K562 (cell line): ENCODE data around the gene CSF2. TPM values are rescaled to one million over a fixed set of nuclear protein-coding genes. Genes with fewer than 3 reads are reported as not detected.

Experiments used
- ATF2 ChIP-seq: sonication (generic); formaldehyde crosslinking; IDR thresholded peaks from 2 replicates; pipeline ENCODE4 v1.8.1; 2022; ENCODE audit warnings: missing genetic modification reagents
- BRCA1 ChIP-seq, 2 experiments: fragments of 450-650 bp in 1 of 2; sonication (generic) in 1 of 2; formaldehyde crosslinking in 1 of 2; IDR thresholded peaks; 2 replicates each; pipeline versions ENCODE4 v1.5.0 to v1.6.1; 2017 to 2020; ENCODE audit warnings: mild to moderate bottlenecking in 1 of 2, missing genetic modification reagents in 1 of 2
- HCFC1 ChIP-seq: IDR thresholded peaks from 2 replicates; pipeline ENCODE4 v1.6.1; 2012; ENCODE audit warnings: low read depth, low read length, improper control_type of control experiment
- HMGXB4 ChIP-seq: sonication (generic); formaldehyde crosslinking; IDR thresholded peaks from 2 replicates; pipeline ENCODE4 v1.8.1; 2023; ENCODE audit warnings: mild to moderate bottlenecking, missing genetic modification reagents
- MLLT1 ChIP-seq, 2 experiments: fragments of 450-650 bp; IDR thresholded peaks; 2 replicates each; pipeline ENCODE4 v1.6.1; 2016
- NR4A1 ChIP-seq, 2 experiments: fragments of 250-450 bp in 1 of 2; fragments of 450-650 bp in 1 of 2; sonication (Bioruptor Pico) in 1 of 2; IDR thresholded peaks; 2 replicates each; pipeline versions ENCODE4 v1.4.0 to v1.6.1; 2016 to 2020; ENCODE audit warnings: mild to moderate bottlenecking in 2 of 2, missing compliant biosample characterization in 1 of 2, missing genetic modification characterization in 1 of 2, moderate library complexity in 1 of 2
- PBX2 ChIP-seq, 2 experiments: IDR thresholded peaks in 1 of 2; conservative IDR thresholded peaks in 1 of 2; 2 replicates each; pipeline ENCODE4 v1.6.1; 2016; ENCODE audit warnings: low read depth in 2 of 2, mild to moderate bottlenecking in 1 of 2, missing compliant biosample characterization in 1 of 2, missing genetic modification characterization in 1 of 2, moderate library complexity in 1 of 2
- PKNOX1 ChIP-seq: fragments of 450-650 bp; IDR thresholded peaks from 2 replicates; pipeline ENCODE4 v1.6.1; 2016
- ZSCAN32 ChIP-seq: fragments of 450-650 bp; formaldehyde crosslinking; IDR thresholded peaks from 2 replicates; pipeline ENCODE4 v1.4.0; 2020; ENCODE audit warnings: mild to moderate bottlenecking, moderate library complexity
- polyA plus RNA-seq, 8 experiments: library from polyadenylated mRNA; depleted of rRNA in 4 of 8; stranded (reverse) in 5 of 8; unstranded in 3 of 8; fragments of >200 nt; fragmentation: Nextera tagmentation in 2 of 8; fragmentation: Illumina TruSeq in 1 of 8; extraction: Ambion mirVana in 2 of 8; extraction: Trizol in 1 of 8; gene quantifications; 2 replicates each; pipeline versions ENCODE4 v1.2.1 to v1.2.3, GENCODE V29; 2011 to 2014; ENCODE audit warnings: inconsistent platforms in 1 of 8, missing spikeins in 1 of 8
- total RNA-seq, 7 experiments: library from RNA; depleted of rRNA in 6 of 7; stranded (reverse); fragments of >200 nt in 6 of 7; fragmentation: Illumina TruSeq in 2 of 7; extraction: Trizol in 2 of 7; gene quantifications; 2 replicates each; pipeline versions ENCODE4 v1.2.1 to v1.2.3, GENCODE V29; 2011 to 2021; ENCODE audit warnings: low replicate concordance in 1 of 7

CSF2 gene
- total and polyA plus RNA-seq, 9 of the 15 experiments (the other 6 are each of a cell fraction or from before 2014, with no cell fraction given), result 0.25 to 0.29 TPM; not detected in 7

- TF ChIP-seq HMGXB4 (CRISPR knock-in tag) (no peak), BRCA1 (IDR thresholded peaks at IDR 0.05) (no peak), BRCA1 (CRISPR knock-in tag; IDR thresholded peaks at IDR 0.05) (no peak), ATF2 (CRISPR knock-in tag) (no peak), HCFC1 (no peak), ZSCAN32 (CRISPR knock-in tag) (no peak), NR4A1 (CRISPR knock-in tag; IDR thresholded peaks at IDR 0.05) (no peak), NR4A1 (tag; IDR thresholded peaks at IDR 0.05) (no peak), PKNOX1 (no peak), MLLT1 (IDR thresholded peaks at IDR 0.05) (no peak), PBX2 (CRISPR knock-in tag; IDR thresholded peaks at IDR 0.05; ENCODE audit: low read depth) (no peak), PBX2 (tag; conservative IDR thresholded peaks at IDR 0.05; ENCODE audit: low read depth) (no peak)
- TF ChIP-seq, all 486 proteins: peak for 0
Observed at GRCh38 chr5:132094393-132095076, 20.9 kb downstream of the CSF2 start (continued).
